H9 (cell line): Measurements from ENCODE around the gene ANKRD39. TPM values are rescaled to one million over a fixed set of nuclear protein-coding genes. Genes with fewer than 3 reads are reported as not detected.

Experiments
- DNase-seq: peaks from one replicate; pipeline ENCODE4 v3.0.0-alpha.2; 2017
- H2AFZ ChIP-seq: one replicate; pipeline ENCODE4 v1.6.1; 2013; ENCODE audit warnings: mild to moderate bottlenecking, low read length, control low read depth, moderate library complexity
- H2AK5ac ChIP-seq: 2 replicates; pipeline ENCODE4 v1.6.1; 2013; ENCODE audit warnings: low read length, control low read depth, mixed read lengths; ENCODE audit not compliant: insufficient read length
- H2BK120ac ChIP-seq: one replicate; pipeline ENCODE4 v1.6.1; 2013; ENCODE audit warnings: low read depth, mild to moderate bottlenecking, low read length, control low read depth, inconsistent platforms; ENCODE audit not compliant: poor library complexity, severe bottlenecking
- H2BK12ac ChIP-seq: 2 replicates; pipeline ENCODE4 v1.6.1; 2013; ENCODE audit warnings: low read length, control low read depth, mixed read lengths, low read depth; ENCODE audit not compliant: insufficient read length
- H2BK15ac ChIP-seq: 2 replicates; pipeline ENCODE4 v1.6.1; 2013; ENCODE audit warnings: low read depth, low read length, control low read depth
- H2BK20ac ChIP-seq: one replicate; pipeline ENCODE4 v1.6.1; 2013; ENCODE audit warnings: low read depth, mild to moderate bottlenecking, low read length, control low read depth, inconsistent platforms; ENCODE audit not compliant: poor library complexity, severe bottlenecking
- H2BK5ac ChIP-seq: 2 replicates; pipeline ENCODE4 v1.6.1; 2013; ENCODE audit warnings: low read length, control low read depth, mixed read lengths; ENCODE audit not compliant: insufficient read length
- H3K14ac ChIP-seq: 2 replicates; pipeline ENCODE4 v1.6.1; 2013; ENCODE audit warnings: low read length, control low read depth; ENCODE audit not compliant: insufficient read depth
- H3K18ac ChIP-seq: 2 replicates; pipeline ENCODE4 v1.6.1; 2013; ENCODE audit warnings: low read depth, mild to moderate bottlenecking, mixed read lengths, low read length, control low read depth; ENCODE audit not compliant: insufficient read length
- H3K23ac ChIP-seq: 2 replicates; pipeline ENCODE4 v1.6.1; 2013; ENCODE audit warnings: low read length, control low read depth, mixed read lengths, low read depth; ENCODE audit not compliant: insufficient read length
- H3K23me2 ChIP-seq: 2 replicates; pipeline ENCODE4 v1.6.1; 2013; ENCODE audit warnings: low read depth, mild to moderate bottlenecking, mixed read lengths, low read length, control low read depth; ENCODE audit not compliant: insufficient read length, poor library complexity, severe bottlenecking
- H3K27ac ChIP-seq: 2 replicates; pipeline ENCODE4 v1.5.1; 2013; ENCODE audit warnings: low read length, control low read depth, mixed read lengths, low read depth; ENCODE audit not compliant: insufficient read length
- H3K27me3 ChIP-seq: 2 replicates; pipeline ENCODE4 v1.6.1; 2013; ENCODE audit warnings: low read length, control low read depth, inconsistent platforms; ENCODE audit not compliant: insufficient read depth
- H3K4ac ChIP-seq: 2 replicates; pipeline ENCODE4 v1.6.1; 2013; ENCODE audit warnings: low read depth, mild to moderate bottlenecking, control low read depth, inconsistent platforms, low read length, moderate library complexity
- H3K4me1 ChIP-seq: 2 replicates; pipeline ENCODE4 v1.6.1; 2013; ENCODE audit warnings: low read length, control low read depth, inconsistent platforms; ENCODE audit not compliant: insufficient read depth
- H3K4me2 ChIP-seq: 2 replicates; pipeline ENCODE4 v1.6.1; 2013; ENCODE audit warnings: low read length, control low read depth, mixed read lengths; ENCODE audit not compliant: insufficient read length, insufficient read depth
- H3K56ac ChIP-seq: 2 replicates; pipeline ENCODE4 v1.6.1; 2013; ENCODE audit warnings: low read depth, mild to moderate bottlenecking, mixed read lengths, low read length, control low read depth; ENCODE audit not compliant: insufficient read length
- H3K79me1 ChIP-seq: 2 replicates; pipeline ENCODE4 v1.6.1; 2013; ENCODE audit warnings: low read depth, mild to moderate bottlenecking, moderate library complexity, low read length, control low read depth, inconsistent platforms; ENCODE audit not compliant: insufficient read depth, poor library complexity, severe bottlenecking
- H3K79me2 ChIP-seq: 2 replicates; pipeline ENCODE4 v1.6.1; 2013; ENCODE audit warnings: low read length, control low read depth, inconsistent platforms; ENCODE audit not compliant: insufficient read depth
- H3K9ac ChIP-seq: 2 replicates; pipeline ENCODE4 v1.6.1; 2013; ENCODE audit warnings: low read length, control low read depth, mixed read lengths; ENCODE audit not compliant: insufficient read length; ENCODE audit errors: extremely low read depth
- H3K9me3 ChIP-seq: one replicate; pipeline ENCODE4 v1.6.1; 2013; ENCODE audit warnings: low read depth, low read length, inconsistent platforms; ENCODE audit not compliant: control insufficient read depth
- H3T11ph ChIP-seq: one replicate; pipeline ENCODE4 v1.6.1; 2013; ENCODE audit warnings: mild to moderate bottlenecking, low read length, control low read depth, inconsistent platforms
- H4K20me1 ChIP-seq: one replicate; pipeline ENCODE4 v1.6.1; 2013; ENCODE audit not compliant: control insufficient read depth, insufficient read length, insufficient read depth
- H4K5ac ChIP-seq: 2 replicates; pipeline ENCODE4 v1.6.1; 2013; ENCODE audit warnings: low read depth, mild to moderate bottlenecking, mixed read lengths, low read length, control low read depth; ENCODE audit not compliant: insufficient read length
- H4K8ac ChIP-seq: replicated peaks from 2 replicates; pipeline ENCODE4 v1.6.1; 2013; ENCODE audit warnings: low read length, control low read depth, mixed read lengths, low read depth; ENCODE audit not compliant: insufficient read length
- H4K91ac ChIP-seq: 2 replicates; pipeline ENCODE4 v1.6.1; 2013; ENCODE audit warnings: low read depth, mild to moderate bottlenecking, moderate library complexity, mixed read lengths, low read length, control low read depth; ENCODE audit not compliant: insufficient read length
- H3K27ac Mint-ChIP-seq, 3 experiments: 2 replicates in 2 of 3; 3 replicates in 1 of 3; pipeline ENCODE4 v1.8.0; 2020 to 2021; ENCODE audit warnings: mixed read lengths in 3 of 3, mild to moderate bottlenecking in 1 of 3, moderate library complexity in 1 of 3
- H3K27me3 Mint-ChIP-seq: 2 replicates; pipeline ENCODE4 v1.8.0; 2021; ENCODE audit warnings: low read depth, mild to moderate bottlenecking, moderate library complexity, mixed read lengths
- H3K36me3 Mint-ChIP-seq, 3 experiments: 2 replicates in 2 of 3; 3 replicates in 1 of 3; pipeline ENCODE4 v1.8.0; 2020 to 2021; ENCODE audit warnings: low read depth in 3 of 3, mixed read lengths in 3 of 3; ENCODE audit not compliant: insufficient read depth in 1 of 3
- H3K4me1 Mint-ChIP-seq, 2 experiments: 2 replicates each; pipeline ENCODE4 v1.8.0; 2020; ENCODE audit warnings: mixed read lengths in 2 of 2
- H3K4me3 Mint-ChIP-seq, 2 experiments: 2 replicates in 1 of 2; 3 replicates in 1 of 2; pipeline ENCODE4 v1.8.0; 2020 to 2021; ENCODE audit warnings: mild to moderate bottlenecking in 2 of 2, mixed read lengths in 2 of 2, moderate library complexity in 1 of 2
- H3K9me3 Mint-ChIP-seq, 2 experiments: 2 replicates in 1 of 2; 3 replicates in 1 of 2; pipeline ENCODE4 v1.8.0; 2020; ENCODE audit warnings: mild to moderate bottlenecking in 2 of 2, mixed read lengths in 2 of 2, moderate library complexity in 1 of 2
- CTCF ChIP-seq: fragments of 200-600 bp; sonication (generic); conservative IDR thresholded peaks from 3 replicates; pipeline ENCODE4 v1.8.0; 2021; ENCODE audit warnings: antibody characterized with exemption, mild to moderate bottlenecking
- WGBS: extraction: QIAGEN DNeasy Blood & Tissue Kit; methylation state at CpG from one replicate; pipeline ENCODE4 v1.1.7; 2013; ENCODE audit warnings: missing lambda C conversion rate, low lambda C conversion rate, mixed read lengths; ENCODE audit not compliant: insufficient read length; ENCODE audit errors: extremely low coverage; 5-methylcytosine and 5-hydroxymethylcytosine counted together
- total RNA-seq: library from RNA; stranded (reverse); gene quantifications from 2 replicates; pipeline ENCODE4 v1.2.1, GENCODE V29; 2021

Gene ANKRD39
- total RNA-seq, 1 experiment from 2014 or later, result 13.0 TPM

GRCh38 chr2:96801005-96801785, 56.6 kb downstream of the ANKRD39 start:
- no peak overlapping the region for H2BK12ac ChIP-seq
- no peaks in the 10 kb centered on the region for H3K9me3 ChIP-seq
- no peak overlapping the region for H3K9ac ChIP-seq
- H3K4me1 ChIP-seq, result no peaks in the 10 kb centered on the region
- WGBS, result no CpG with 5 or more reads among the region's 15 CpGs
- peak; percentile 84 for DNase-seq
- H2BK5ac ChIP-seq, result no peak overlapping the region
- H4K91ac ChIP-seq, result no peak overlapping the region
- H4K20me1 ChIP-seq, result no peaks in the 10 kb centered on the region
- Mint-ChIP-seq H3K27me3 (no peaks in the 10 kb centered on the region), H3K36me3 (peaks cover 2 to 11% (median 5%) of the 10 kb centered on the region in 3 experiments; a peak in 6 of 7 replicates), H3K9me3 (peaks cover 0 to 2% of the 10 kb centered on the region in 2 experiments; a peak in 1 of 5 replicates), H3K4me1 (no peaks in the 10 kb centered on the region), H3K4me3 (no peak overlapping the region), H3K27ac (no peak overlapping the region)
- no peak overlapping the region for H2AFZ ChIP-seq
- H3K4me2 ChIP-seq, result no peak overlapping the region
- no peaks in the 10 kb centered on the region for H3K23me2 ChIP-seq
- H3K14ac ChIP-seq, result no peak overlapping the region; the same call in 1 of the 2 replicates
- no peak overlapping the region for H2BK15ac ChIP-seq
- no peaks in the 10 kb centered on the region for H3K79me2 ChIP-seq
- no peak overlapping the region for H3K27ac ChIP-seq
- H2BK20ac ChIP-seq, result no peak overlapping the region
- H4K5ac ChIP-seq, result no peak overlapping the region
- TF ChIP-seq CTCF, result peak; percentile 83
- H2BK120ac ChIP-seq, result no peak overlapping the region
- H3K56ac ChIP-seq, result no peak overlapping the region
- no peak overlapping the region for H2AK5ac ChIP-seq
- H3K18ac ChIP-seq, result no peak overlapping the region
- no peak overlapping the region for H3T11ph ChIP-seq
- H4K8ac ChIP-seq, result no peak overlapping the region
- no peak overlapping the region for H3K4ac ChIP-seq
- no peak overlapping the region for H3K23ac ChIP-seq
- H3K27me3 ChIP-seq, result no peaks in the 10 kb centered on the region
- H3K79me1 ChIP-seq, result no peaks in the 10 kb centered on the region
